KMS-11 (cell line): ENCODE measurements around the gene ONECUT3.

ENCODE experiments used
- H2AFZ ChIP-seq: fragments of 200-600 bp; sonication (generic); 2 replicates; pipeline ENCODE4 v1.6.1; 2016; ENCODE audit warnings: antibody characterized with exemption, mixed run types, low read depth
- H3K27ac ChIP-seq: fragments of 200-600 bp; sonication (generic); 2 replicates; pipeline ENCODE4 v1.6.1; 2016; ENCODE audit warnings: mild to moderate bottlenecking, mixed run types
- H3K27me3 ChIP-seq: fragments of 200-600 bp; sonication (generic); 2 replicates; pipeline ENCODE4 v1.6.1; 2017; ENCODE audit warnings: mild to moderate bottlenecking, low read depth, mixed run types, moderate library complexity; ENCODE audit not compliant: insufficient read depth
- H3K36me3 ChIP-seq: fragments of 200-600 bp; sonication (generic); 2 replicates; pipeline ENCODE4 v1.6.1; 2017; ENCODE audit warnings: mild to moderate bottlenecking, mixed run types; ENCODE audit not compliant: insufficient read depth
- H3K4me1 ChIP-seq: fragments of 200-600 bp; sonication (generic); 2 replicates; pipeline ENCODE4 v1.6.1; 2016; ENCODE audit warnings: mild to moderate bottlenecking, low read depth, mixed run types; ENCODE audit not compliant: poor library complexity, severe bottlenecking
- H3K4me2 ChIP-seq: fragments of 200-600 bp; sonication (generic); 2 replicates; pipeline ENCODE4 v1.7.0; 2016; ENCODE audit warnings: mild to moderate bottlenecking, mixed run types
- H3K4me3 ChIP-seq: fragments of 200-600 bp; sonication (generic); IDR thresholded peaks from 2 replicates; pipeline ENCODE4 v1.6.1; 2017; ENCODE audit warnings: low read depth, low read length, mixed read lengths; ENCODE audit not compliant: insufficient read depth
- H3K79me2 ChIP-seq: fragments of 200-600 bp; sonication (generic); 2 replicates; pipeline ENCODE4 v1.6.1; 2016; ENCODE audit warnings: low read depth, mixed run types; ENCODE audit not compliant: insufficient read depth
- H3K9ac ChIP-seq: fragments of 200-600 bp; sonication (generic); 2 replicates; pipeline ENCODE4 v1.6.1; 2016; ENCODE audit warnings: mild to moderate bottlenecking, mixed run types
- H4K20me1 ChIP-seq: fragments of 200-600 bp; sonication (generic); 2 replicates; pipeline ENCODE4 v1.6.1; 2016; ENCODE audit warnings: mild to moderate bottlenecking, mixed run types; ENCODE audit not compliant: insufficient read depth
- TF ChIP-seq, protein P1 (sequence below): fragments of 200-600 bp; sonication (generic); conservative IDR thresholded peaks from 2 replicates; pipeline ENCODE4 v1.6.1; 2017; ENCODE audit warnings: low read depth, mild to moderate bottlenecking, antibody characterized with exemption, low read length, moderate library complexity, mixed read lengths

The ONECUT3 gene

DNA sequence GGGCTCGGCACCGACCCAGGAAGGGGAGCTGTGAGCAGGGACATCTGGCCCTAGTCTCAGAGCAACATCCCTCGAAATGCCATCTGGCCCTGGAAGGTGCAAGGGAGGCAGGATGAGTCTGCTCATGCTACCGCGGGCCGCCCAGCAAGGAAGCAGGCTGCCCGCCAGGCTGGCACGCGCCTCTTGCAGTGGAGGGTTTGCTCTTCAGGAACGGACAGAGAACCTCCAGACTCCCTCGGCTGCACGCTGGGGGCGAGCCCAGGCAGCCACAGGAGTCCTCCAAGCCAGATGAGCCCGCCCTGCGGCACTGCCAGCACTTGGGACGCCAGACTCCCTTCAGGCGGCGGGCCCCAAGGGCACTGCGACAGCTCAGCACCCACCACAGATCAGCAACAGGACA lies 68.9 kb downstream of the ONECUT3 start:
- Histone ChIP-seq H3K4me1 (no peaks in the 10 kb centered on the region), H3K36me3 (no peaks in the 10 kb centered on the region), H3K4me3 (no peak overlapping the region), H3K27me3 (no peaks in the 10 kb centered on the region), H3K4me2 (no peak overlapping the region), H4K20me1 (no peaks in the 10 kb centered on the region), H3K9ac (no peak overlapping the region), H3K27ac (no peak overlapping the region), H3K79me2 (no peaks in the 10 kb centered on the region), H2AFZ (no peak overlapping the region)
- TF ChIP-seq, protein P1, sequence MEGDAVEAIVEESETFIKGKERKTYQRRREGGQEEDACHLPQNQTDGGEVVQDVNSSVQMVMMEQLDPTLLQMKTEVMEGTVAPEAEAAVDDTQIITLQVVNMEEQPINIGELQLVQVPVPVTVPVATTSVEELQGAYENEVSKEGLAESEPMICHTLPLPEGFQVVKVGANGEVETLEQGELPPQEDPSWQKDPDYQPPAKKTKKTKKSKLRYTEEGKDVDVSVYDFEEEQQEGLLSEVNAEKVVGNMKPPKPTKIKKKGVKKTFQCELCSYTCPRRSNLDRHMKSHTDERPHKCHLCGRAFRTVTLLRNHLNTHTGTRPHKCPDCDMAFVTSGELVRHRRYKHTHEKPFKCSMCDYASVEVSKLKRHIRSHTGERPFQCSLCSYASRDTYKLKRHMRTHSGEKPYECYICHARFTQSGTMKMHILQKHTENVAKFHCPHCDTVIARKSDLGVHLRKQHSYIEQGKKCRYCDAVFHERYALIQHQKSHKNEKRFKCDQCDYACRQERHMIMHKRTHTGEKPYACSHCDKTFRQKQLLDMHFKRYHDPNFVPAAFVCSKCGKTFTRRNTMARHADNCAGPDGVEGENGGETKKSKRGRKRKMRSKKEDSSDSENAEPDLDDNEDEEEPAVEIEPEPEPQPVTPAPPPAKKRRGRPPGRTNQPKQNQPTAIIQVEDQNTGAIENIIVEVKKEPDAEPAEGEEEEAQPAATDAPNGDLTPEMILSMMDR, result no peak

DNA sequence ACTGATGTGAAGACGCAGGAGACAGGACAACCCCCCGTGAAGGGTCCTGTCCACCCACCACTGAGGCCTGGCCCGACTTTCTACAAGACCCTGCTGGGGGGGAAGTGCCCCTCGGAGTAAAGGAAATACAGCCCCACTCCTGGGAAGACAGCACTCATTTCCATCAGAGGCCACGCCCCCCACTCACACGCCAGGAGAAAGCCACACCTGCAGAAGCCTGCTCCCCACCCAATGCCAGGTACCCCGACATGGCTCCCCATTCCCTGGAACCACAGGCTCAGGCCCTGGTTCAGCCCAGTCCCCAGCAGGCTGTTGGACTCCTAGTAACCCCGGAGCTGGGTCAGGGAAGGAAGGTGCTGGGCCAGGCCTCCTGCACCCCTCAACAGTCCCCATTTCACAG lies 69.7 kb downstream of the ONECUT3 start:
- no peak overlapping the region for H3K9ac ChIP-seq
- TF ChIP-seq, protein P1, result no peak

DNA sequence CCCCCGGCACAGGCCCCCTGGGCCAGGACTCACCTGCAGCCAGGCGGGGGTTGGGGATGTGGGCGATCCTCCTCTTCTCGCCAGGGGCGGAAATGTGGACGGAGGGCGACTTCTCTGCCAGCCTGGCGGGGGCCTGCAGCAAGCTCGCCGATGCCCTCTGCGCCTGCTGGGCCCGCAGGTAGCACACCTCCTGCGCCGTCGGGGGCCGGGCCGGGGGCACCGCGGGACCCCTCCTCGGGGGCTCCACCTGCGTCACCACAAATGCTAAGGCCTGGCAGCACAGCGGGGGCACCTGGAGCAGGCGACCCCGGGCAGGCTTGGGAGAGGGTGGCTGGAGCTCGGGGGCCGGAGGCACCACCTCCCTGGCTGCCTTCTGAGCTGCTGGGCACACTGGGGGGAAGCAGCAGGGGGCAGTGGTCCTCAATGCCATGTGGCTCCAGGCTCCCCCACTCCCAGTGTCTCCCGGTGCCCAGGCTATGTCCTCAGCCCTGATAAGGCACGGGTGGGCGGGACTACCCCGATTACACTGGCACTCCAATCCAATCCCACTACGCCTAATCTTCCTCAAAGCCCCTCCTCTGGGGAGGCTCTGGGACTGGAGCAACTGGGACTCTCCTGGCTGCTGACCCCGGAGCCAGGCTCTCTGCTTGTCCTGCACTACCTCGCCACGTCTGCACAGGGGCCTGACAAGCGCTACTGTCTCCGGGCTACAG lies 70.4 kb downstream of the ONECUT3 start:
- H3K4me2 ChIP-seq, result no peak overlapping the region
- no peaks in the 10 kb centered on the region for H3K4me1 ChIP-seq
- H3K79me2 ChIP-seq, result no peaks in the 10 kb centered on the region
- H3K27ac ChIP-seq, result no peak overlapping the region
- no peaks in the 10 kb centered on the region for H4K20me1 ChIP-seq
- no peak overlapping the region for H2AFZ ChIP-seq
- no peak overlapping the region for H3K9ac ChIP-seq
- H3K36me3 ChIP-seq, result no peaks in the 10 kb centered on the region
- H3K4me3 ChIP-seq, result no peak overlapping the region
- TF ChIP-seq, protein P1, result no peak
- H3K27me3 ChIP-seq, result no peaks in the 10 kb centered on the region

More for the DNA sequence above, 69.7 kb downstream of the ONECUT3 start:
- H3K4me2 ChIP-seq, result no peak overlapping the region
- H3K27me3 ChIP-seq, result no peaks in the 10 kb centered on the region
- H3K4me3 ChIP-seq, result no peak overlapping the region
- no peak overlapping the region for H2AFZ ChIP-seq
- H3K27ac ChIP-seq, result no peak overlapping the region
- H4K20me1 ChIP-seq, result no peaks in the 10 kb centered on the region
- no peaks in the 10 kb centered on the region for H3K36me3 ChIP-seq
- H3K4me1 ChIP-seq, result no peaks in the 10 kb centered on the region
- H3K79me2 ChIP-seq, result no peaks in the 10 kb centered on the region

DNA sequence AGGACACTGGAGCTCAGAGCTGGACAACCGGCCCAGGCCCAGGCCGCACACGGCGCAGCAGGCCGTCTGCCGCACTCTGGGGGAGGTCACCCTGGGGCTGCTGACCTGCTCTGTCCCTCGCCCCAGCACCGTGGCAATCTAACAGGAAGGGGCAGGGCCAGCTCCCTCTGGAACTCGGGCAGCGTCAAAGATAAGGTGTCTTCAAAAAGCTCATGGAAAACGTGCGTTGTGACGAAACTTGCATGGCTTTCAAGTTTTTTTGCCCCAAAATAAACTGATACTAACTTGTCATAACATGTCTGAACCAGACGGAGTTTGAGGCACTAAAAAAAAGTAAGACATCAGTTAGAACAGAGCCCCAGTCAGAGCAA lies 70.9 kb downstream of the ONECUT3 start:
- H3K36me3 ChIP-seq, result no peaks in the 10 kb centered on the region
- H3K27ac ChIP-seq, result no peak overlapping the region
- H3K9ac ChIP-seq, result no peak overlapping the region
- H3K4me3 ChIP-seq, result no peak overlapping the region
- H3K27me3 ChIP-seq, result no peaks in the 10 kb centered on the region
- H4K20me1 ChIP-seq, result no peaks in the 10 kb centered on the region
- H2AFZ ChIP-seq, result no peak overlapping the region
- no peak overlapping the region for H3K4me2 ChIP-seq
- TF ChIP-seq, protein P1, result no peak
- H3K79me2 ChIP-seq, result no peaks in the 10 kb centered on the region; the same call in 1 of the 2 replicates
- H3K4me1 ChIP-seq, result no peaks in the 10 kb centered on the region
